Measurements from ENCODE around the gene KIAA0232.
"Not testable (repeated sequence)": the region's sequence is repeated elsewhere in the genome, so short reads cannot be mapped to it uniquely, and the experiment has no call there.

GRCh38 chr4:6797368-6797767, 14.8 kb downstream of the KIAA0232 start:
- not testable (repeated sequence) for TF ChIP-seq CTCF (IDR thresholded peaks at IDR 0.05 in 8 of 11, conservative IDR thresholded peaks at IDR 0.05 in 3 of 11); POLR2A (IDR thresholded peaks at IDR 0.05); POLR2AphosphoS5 (IDR thresholded peaks at IDR 0.05)
